Right lobe of liver (tissue), 4 donors: ENCODE data around the gene PPARA.

Source experiments
- POLR2A ChIP-seq: fragments of 450-650 bp; IDR thresholded peaks from one replicate; pipeline ENCODE4 v1.6.1; 2017; ENCODE audit warnings: antibody characterized with exemption, mild to moderate bottlenecking
- TF ChIP-seq, protein P1 (sequence below), 4 donors: fragments of 200-600 bp in 3 of 4; fragments of 450-650 bp in 1 of 4; IDR thresholded peaks; one replicate each; pipeline versions ENCODE4 v1.5.1 to v1.8.0; 2016 to 2022; ENCODE audit warnings: antibody characterized with exemption in 4 of 4, mild to moderate bottlenecking in 2 of 4
- donor health status: DM: no; HTN: no; CAD: no.
- donor health status: DM: no; HTN: no; CAD: no.
- donor health status: DM: no; HTN: yes; CAD: no.

GRCh38 chr22:46150034-46150654, at the start of gene PPARA:
- TF ChIP-seq, protein P1, sequence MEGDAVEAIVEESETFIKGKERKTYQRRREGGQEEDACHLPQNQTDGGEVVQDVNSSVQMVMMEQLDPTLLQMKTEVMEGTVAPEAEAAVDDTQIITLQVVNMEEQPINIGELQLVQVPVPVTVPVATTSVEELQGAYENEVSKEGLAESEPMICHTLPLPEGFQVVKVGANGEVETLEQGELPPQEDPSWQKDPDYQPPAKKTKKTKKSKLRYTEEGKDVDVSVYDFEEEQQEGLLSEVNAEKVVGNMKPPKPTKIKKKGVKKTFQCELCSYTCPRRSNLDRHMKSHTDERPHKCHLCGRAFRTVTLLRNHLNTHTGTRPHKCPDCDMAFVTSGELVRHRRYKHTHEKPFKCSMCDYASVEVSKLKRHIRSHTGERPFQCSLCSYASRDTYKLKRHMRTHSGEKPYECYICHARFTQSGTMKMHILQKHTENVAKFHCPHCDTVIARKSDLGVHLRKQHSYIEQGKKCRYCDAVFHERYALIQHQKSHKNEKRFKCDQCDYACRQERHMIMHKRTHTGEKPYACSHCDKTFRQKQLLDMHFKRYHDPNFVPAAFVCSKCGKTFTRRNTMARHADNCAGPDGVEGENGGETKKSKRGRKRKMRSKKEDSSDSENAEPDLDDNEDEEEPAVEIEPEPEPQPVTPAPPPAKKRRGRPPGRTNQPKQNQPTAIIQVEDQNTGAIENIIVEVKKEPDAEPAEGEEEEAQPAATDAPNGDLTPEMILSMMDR (IDR thresholded peaks at IDR 0.05) = no peak
- TF ChIP-seq POLR2A = peak; percentile 40
